ENCODE results near the gene DCST2. TPM values are rescaled to one million over a fixed set of nuclear protein-coding genes. Genes with fewer than 3 reads are reported as not detected.

The DCST2 gene
- total and polyA plus RNA-seq, 9 of the 15 experiments (the other 6 are each of a cell fraction or from before 2014, with no cell fraction given): 0.09 to 0.49 (median 0.11) TPM; not detected in 3

DNA sequence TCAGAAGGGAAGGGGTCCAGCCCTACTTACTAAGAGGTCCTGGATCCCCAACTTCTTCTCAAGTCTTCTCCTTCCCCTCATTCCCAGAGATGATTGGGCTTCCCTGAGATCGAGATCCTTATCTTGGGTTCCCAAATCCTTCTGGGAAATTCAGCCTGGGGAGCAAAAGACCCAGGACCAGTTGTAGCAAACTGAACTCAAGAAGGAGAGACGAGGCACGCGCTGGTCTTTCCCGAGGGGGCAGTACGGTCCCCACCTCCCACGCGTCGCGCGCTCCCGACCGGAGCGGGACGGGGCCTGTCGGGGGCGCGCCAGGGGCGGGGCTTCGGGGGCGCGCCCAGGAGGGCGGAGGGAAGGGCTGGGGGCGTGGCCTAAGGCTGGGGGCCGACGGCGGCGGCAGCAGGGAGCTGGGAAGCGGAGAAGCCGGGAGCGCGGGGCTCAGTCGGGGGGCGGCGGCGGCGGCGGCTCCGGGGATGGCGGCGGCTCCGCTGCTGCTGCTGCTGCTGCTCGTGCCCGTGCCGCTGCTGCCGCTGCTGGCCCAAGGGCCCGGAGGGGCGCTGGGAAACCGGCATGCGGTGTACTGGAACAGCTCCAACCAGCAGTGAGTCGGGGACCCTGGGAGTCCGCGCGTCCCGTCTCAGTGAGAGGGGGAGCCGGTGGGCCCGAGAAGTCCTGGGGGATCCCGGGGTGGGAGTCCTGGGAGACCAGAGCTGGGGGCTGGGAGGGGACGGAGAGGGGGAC lies 45.1 kb upstream of the DCST2 start, which contains the start of gene EFNA3 (continued):
- TF ChIP-seq JUN (IDR thresholded peaks at IDR 0.05; ENCODE audit: borderline replicate concordance, low read depth, low read length): no peak
- no peak for TF ChIP-seq JUN (CRISPR knock-in tag; IDR thresholded peaks at IDR 0.05; ENCODE audit: borderline replicate concordance)
- TF ChIP-seq SREBF1 (IDR thresholded peaks at IDR 0.05; ENCODE audit: borderline replicate concordance, low read depth, low read length): no peak
- TF ChIP-seq ZNF253 (CRISPR knock-in tag; conservative IDR thresholded peaks at IDR 0.05): no peak
- TF ChIP-seq MYC (IDR thresholded peaks at IDR 0.05; ENCODE audit: low read depth, low read length): peak; percentile 33; the same call in 1 of the 2 replicates
- no peak for TF ChIP-seq MYC (CRISPR knock-in tag; IDR thresholded peaks at IDR 0.05; ENCODE audit: borderline replicate concordance, low read depth)
- TF ChIP-seq, protein P1, sequence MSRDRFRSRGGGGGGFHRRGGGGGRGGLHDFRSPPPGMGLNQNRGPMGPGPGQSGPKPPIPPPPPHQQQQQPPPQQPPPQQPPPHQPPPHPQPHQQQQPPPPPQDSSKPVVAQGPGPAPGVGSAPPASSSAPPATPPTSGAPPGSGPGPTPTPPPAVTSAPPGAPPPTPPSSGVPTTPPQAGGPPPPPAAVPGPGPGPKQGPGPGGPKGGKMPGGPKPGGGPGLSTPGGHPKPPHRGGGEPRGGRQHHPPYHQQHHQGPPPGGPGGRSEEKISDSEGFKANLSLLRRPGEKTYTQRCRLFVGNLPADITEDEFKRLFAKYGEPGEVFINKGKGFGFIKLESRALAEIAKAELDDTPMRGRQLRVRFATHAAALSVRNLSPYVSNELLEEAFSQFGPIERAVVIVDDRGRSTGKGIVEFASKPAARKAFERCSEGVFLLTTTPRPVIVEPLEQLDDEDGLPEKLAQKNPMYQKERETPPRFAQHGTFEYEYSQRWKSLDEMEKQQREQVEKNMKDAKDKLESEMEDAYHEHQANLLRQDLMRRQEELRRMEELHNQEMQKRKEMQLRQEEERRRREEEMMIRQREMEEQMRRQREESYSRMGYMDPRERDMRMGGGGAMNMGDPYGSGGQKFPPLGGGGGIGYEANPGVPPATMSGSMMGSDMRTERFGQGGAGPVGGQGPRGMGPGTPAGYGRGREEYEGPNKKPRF (IDR thresholded peaks at IDR 0.05; ENCODE audit: low read depth, low read length): no peak
- no peak for TF ChIP-seq HCFC1 (IDR thresholded peaks at IDR 0.05; ENCODE audit: low read depth, low read length)
- no peak for TF ChIP-seq NCOA1 (IDR thresholded peaks at IDR 0.05; ENCODE audit: low read depth)
- no peak for TF ChIP-seq HOXB6 (CRISPR knock-in tag; IDR thresholded peaks at IDR 0.05; ENCODE audit: borderline replicate concordance)
- TF ChIP-seq NFYB (IDR thresholded peaks at IDR 0.05; ENCODE audit: extremely low read depth, insufficient read length): no peak
- TF ChIP-seq ZKSCAN8 (CRISPR knock-in tag; IDR thresholded peaks at IDR 0.05): no peak
- TF ChIP-seq GTF2A2 (tag; IDR thresholded peaks at IDR 0.05): no peak
- no peak for TF ChIP-seq RBM22 (IDR thresholded peaks at IDR 0.05; ENCODE audit: low read depth, low read length, poor library complexity, severe bottlenecking)
- no peak for TF ChIP-seq TEAD2 (tag; IDR thresholded peaks at IDR 0.05)
- no peak for TF ChIP-seq POLR2AphosphoS2 (IDR thresholded peaks at IDR 0.05; ENCODE audit: low read length)
- no peak for TF ChIP-seq CBX5 (IDR thresholded peaks at IDR 0.05; ENCODE audit: borderline replicate concordance, low read depth)
- TF ChIP-seq, protein P2, sequence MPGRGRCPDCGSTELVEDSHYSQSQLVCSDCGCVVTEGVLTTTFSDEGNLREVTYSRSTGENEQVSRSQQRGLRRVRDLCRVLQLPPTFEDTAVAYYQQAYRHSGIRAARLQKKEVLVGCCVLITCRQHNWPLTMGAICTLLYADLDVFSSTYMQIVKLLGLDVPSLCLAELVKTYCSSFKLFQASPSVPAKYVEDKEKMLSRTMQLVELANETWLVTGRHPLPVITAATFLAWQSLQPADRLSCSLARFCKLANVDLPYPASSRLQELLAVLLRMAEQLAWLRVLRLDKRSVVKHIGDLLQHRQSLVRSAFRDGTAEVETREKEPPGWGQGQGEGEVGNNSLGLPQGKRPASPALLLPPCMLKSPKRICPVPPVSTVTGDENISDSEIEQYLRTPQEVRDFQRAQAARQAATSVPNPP (IDR thresholded peaks at IDR 0.05; ENCODE audit: borderline replicate concordance, insufficient read depth, insufficient read length): no peak
- TF ChIP-seq ZNF695 (CRISPR knock-in tag; IDR thresholded peaks at IDR 0.05): no peak
- TF ChIP-seq, protein P3, sequence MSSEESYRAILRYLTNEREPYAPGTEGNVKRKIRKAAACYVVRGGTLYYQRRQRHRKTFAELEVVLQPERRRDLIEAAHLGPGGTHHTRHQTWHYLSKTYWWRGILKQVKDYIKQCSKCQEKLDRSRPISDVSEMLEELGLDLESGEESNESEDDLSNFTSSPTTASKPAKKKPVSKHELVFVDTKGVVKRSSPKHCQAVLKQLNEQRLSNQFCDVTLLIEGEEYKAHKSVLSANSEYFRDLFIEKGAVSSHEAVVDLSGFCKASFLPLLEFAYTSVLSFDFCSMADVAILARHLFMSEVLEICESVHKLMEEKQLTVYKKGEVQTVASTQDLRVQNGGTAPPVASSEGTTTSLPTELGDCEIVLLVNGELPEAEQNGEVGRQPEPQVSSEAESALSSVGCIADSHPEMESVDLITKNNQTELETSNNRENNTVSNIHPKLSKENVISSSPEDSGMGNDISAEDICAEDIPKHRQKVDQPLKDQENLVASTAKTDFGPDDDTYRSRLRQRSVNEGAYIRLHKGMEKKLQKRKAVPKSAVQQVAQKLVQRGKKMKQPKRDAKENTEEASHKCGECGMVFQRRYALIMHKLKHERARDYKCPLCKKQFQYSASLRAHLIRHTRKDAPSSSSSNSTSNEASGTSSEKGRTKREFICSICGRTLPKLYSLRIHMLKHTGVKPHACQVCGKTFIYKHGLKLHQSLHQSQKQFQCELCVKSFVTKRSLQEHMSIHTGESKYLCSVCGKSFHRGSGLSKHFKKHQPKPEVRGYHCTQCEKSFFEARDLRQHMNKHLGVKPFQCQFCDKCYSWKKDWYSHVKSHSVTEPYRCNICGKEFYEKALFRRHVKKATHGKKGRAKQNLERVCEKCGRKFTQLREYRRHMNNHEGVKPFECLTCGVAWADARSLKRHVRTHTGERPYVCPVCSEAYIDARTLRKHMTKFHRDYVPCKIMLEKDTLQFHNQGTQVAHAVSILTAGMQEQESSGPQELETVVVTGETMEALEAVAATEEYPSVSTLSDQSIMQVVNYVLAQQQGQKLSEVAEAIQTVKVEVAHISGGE (CRISPR knock-in tag; IDR thresholded peaks at IDR 0.05): peak in 1 of 3 experiments; percentile 36; a peak in 1 of 6 replicates
- TF ChIP-seq DMBX1 (CRISPR knock-in tag; IDR thresholded peaks at IDR 0.05; ENCODE audit: borderline replicate concordance): peak; percentile 51; the same call in 1 of the 2 replicates
- TF ChIP-seq POLR2A (conservative IDR thresholded peaks at IDR 0.05): no peak

All from K562 (cell line).